CD4-positive, alpha-beta T cell treated with Interleukin-12 subunit alpha and Interleukin-12 subunit beta, for 1 hour (primary cell): ENCODE results near the gene CENPE.

Experiments used
- DNase-seq: peaks from one replicate; pipeline ENCODE4 v3.0.0-alpha.2; 2020

Gene CENPE

GRCh38 chr4:103118166-103118565 lies 80.0 kb downstream of the CENPE start:
- DNase-seq: no peak

GRCh38 chr4:103111598-103111997 lies 86.5 kb downstream of the CENPE start:
- DNase-seq: no peak

GRCh38 chr4:103108542-103108941 lies 89.6 kb downstream of the CENPE start:
- no peak for DNase-seq

- DNase-seq: no peak
Observed at GRCh38 chr4:103105558-103106356, 92.4 kb downstream of the CENPE start.

GRCh38 chr4:103104886-103105285 lies 93.3 kb downstream of the CENPE start:
- no peak for DNase-seq

GRCh38 chr4:103100691-103101090 lies 97.5 kb downstream of the CENPE start:
- no peak for DNase-seq

- DNase-seq: peak; percentile 87
Observed at GRCh38 chr4:103099691-103100392, 98.3 kb downstream of the CENPE start, which contains the start of gene BDH2. TSS of gene BDH2 (minus strand) at chr4:103099834. CDS start at chr4:103096254, 3,580 bp downstream.

GRCh38 chr4:103098756-103099440 lies 99.2 kb downstream of the CENPE start:
- DNase-seq: no peak

GRCh38 chr4:103098341-103098740 lies 99.8 kb downstream of the CENPE start:
- DNase-seq: no peak

GRCh38 chr4:103097112-103097511 lies 101.0 kb downstream of the CENPE start:
- no peak for DNase-seq

GRCh38 chr4:103095080-103095479 lies 103.1 kb downstream of the CENPE start:
- no peak for DNase-seq

- no peak for DNase-seq
Observed at GRCh38 chr4:103092245-103092644, 105.9 kb downstream of the CENPE start.

- DNase-seq: peak; percentile 73
Observed at GRCh38 chr4:103091601-103092223, 106.4 kb downstream of the CENPE start.

GRCh38 chr4:103089481-103089880 lies 108.7 kb downstream of the CENPE start:
- no peak for DNase-seq

GRCh38 chr4:103086551-103086950 lies 111.6 kb downstream of the CENPE start:
- no peak for DNase-seq

- DNase-seq: no peak
Observed at GRCh38 chr4:103085555-103086196, 112.5 kb downstream of the CENPE start.

GRCh38 chr4:103079621-103080020 lies 118.5 kb downstream of the CENPE start:
- no peak for DNase-seq

- no peak for DNase-seq
Observed at GRCh38 chr4:103076747-103077347, 121.3 kb downstream of the CENPE start, which contains the start of gene SLC9B2. TSS of gene SLC9B2 (minus strand) at chr4:103076761. CDS start at chr4:103067550, 9,211 bp downstream.

GRCh38 chr4:103075894-103076746 lies 122.0 kb downstream of the CENPE start:
- DNase-seq: peak; percentile 70

- DNase-seq: no peak
Observed at GRCh38 chr4:103075435-103075893, 122.7 kb downstream of the CENPE start.
